ENCODE measurements around the gene FYB2.

FYB2 gene

DNA sequence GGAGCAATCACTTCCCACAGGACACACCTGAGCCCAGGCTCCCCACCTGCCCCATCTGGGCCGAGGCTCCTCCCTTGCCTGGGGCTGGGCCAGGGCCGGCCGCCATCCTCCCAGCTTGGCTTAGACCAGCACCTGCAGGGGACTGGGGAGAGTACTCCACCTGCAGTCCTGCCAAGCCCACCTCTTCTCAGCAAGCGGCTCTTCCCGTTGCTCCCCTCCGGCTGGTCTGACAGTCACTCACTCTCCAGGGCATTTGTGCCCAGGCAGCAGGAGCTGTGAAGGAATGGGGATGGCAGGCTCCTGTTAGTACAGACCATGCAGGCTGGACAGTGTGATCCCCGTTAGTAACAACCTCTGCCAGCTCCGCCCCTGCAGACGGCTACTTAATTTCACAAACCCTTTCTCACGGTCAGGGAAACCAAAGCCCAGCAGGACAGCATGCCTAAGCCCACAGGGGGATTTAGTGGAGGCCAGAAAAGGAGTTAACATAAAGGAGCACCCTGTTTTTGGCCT lies at the start of gene FYB2:
TSS of gene FYB2 (minus strand) at position 18 of the 513 bp plus-strand sequence. CDS start 114 bp downstream, outside the sequence.
- H3K9ac ChIP-seq (ENCODE audit: low read length): no peak within 1 kb of the TSS

GRCh38 chr1:56868761-56869160 lies 49.6 kb upstream of the FYB2 start:
- H3K4me3 ChIP-seq (ENCODE audit: low read length): no peak overlapping the region
- H3K27ac ChIP-seq (ENCODE audit: low read length): no peak overlapping the region
- H3K4me2 ChIP-seq (ENCODE audit: low read depth, low read length): no peak overlapping the region
- no peak for TF ChIP-seq EZH2 (optimal IDR thresholded peaks at IDR 0.05; ENCODE audit: low read depth, low read length)
- TF ChIP-seq, protein P1, sequence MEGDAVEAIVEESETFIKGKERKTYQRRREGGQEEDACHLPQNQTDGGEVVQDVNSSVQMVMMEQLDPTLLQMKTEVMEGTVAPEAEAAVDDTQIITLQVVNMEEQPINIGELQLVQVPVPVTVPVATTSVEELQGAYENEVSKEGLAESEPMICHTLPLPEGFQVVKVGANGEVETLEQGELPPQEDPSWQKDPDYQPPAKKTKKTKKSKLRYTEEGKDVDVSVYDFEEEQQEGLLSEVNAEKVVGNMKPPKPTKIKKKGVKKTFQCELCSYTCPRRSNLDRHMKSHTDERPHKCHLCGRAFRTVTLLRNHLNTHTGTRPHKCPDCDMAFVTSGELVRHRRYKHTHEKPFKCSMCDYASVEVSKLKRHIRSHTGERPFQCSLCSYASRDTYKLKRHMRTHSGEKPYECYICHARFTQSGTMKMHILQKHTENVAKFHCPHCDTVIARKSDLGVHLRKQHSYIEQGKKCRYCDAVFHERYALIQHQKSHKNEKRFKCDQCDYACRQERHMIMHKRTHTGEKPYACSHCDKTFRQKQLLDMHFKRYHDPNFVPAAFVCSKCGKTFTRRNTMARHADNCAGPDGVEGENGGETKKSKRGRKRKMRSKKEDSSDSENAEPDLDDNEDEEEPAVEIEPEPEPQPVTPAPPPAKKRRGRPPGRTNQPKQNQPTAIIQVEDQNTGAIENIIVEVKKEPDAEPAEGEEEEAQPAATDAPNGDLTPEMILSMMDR (IDR thresholded peaks at IDR 0.05; ENCODE audit: low read length): no peak
- no peaks in the 10 kb centered on the region for H3F3A ChIP-seq (ENCODE audit: insufficient read depth, low read length)
- no peaks in the 10 kb centered on the region for H4K20me1 ChIP-seq (ENCODE audit: insufficient read depth, low read length)
- H3K9me2 ChIP-seq (replicated peaks; ENCODE audit: insufficient read depth, low read length): no peaks in the 10 kb centered on the region
- H3K9me3 ChIP-seq (replicated peaks; ENCODE audit: insufficient read depth, low read length): no peaks in the 10 kb centered on the region
- no peak overlapping the region for H2AFZ ChIP-seq (ENCODE audit: low read length)
- DNase-seq: no peak
- no peaks in the 10 kb centered on the region for H3K36me3 ChIP-seq (replicated peaks; ENCODE audit: insufficient read depth, low read length)
- H3K4me1 ChIP-seq (ENCODE audit: low read length): no peaks in the 10 kb centered on the region
- no peak overlapping the region for H3K9ac ChIP-seq (ENCODE audit: low read length)
- no peaks in the 10 kb centered on the region for H3K27me3 ChIP-seq (replicated peaks; ENCODE audit: insufficient read depth, low read length)
- H3K79me2 ChIP-seq (ENCODE audit: low read length): no peaks in the 10 kb centered on the region

More for the DNA sequence above, at the start of gene FYB2:
- Histone ChIP-seq H3F3A (ENCODE audit: insufficient read depth, low read length) (no peaks in the 10 kb centered on the region), H3K4me2 (ENCODE audit: low read depth, low read length) (no peak within 1 kb of the TSS), H3K27me3 (replicated peaks; ENCODE audit: insufficient read depth, low read length) (no peaks in the 10 kb centered on the region), H2AFZ (ENCODE audit: low read length) (no peak within 1 kb of the TSS), H3K79me2 (ENCODE audit: low read length) (no peaks in the 10 kb centered on the region), H3K36me3 (replicated peaks; ENCODE audit: insufficient read depth, low read length) (no peaks in the 10 kb centered on the region), H3K4me3 (ENCODE audit: low read length) (no peak within 1 kb of the TSS), H3K9me3 (replicated peaks; ENCODE audit: insufficient read depth, low read length) (no peaks in the 10 kb centered on the region), H3K9me2 (replicated peaks; ENCODE audit: insufficient read depth, low read length) (no peaks in the 10 kb centered on the region), H3K27ac (ENCODE audit: low read length) (no peak within 1 kb of the TSS), H4K20me1 (ENCODE audit: insufficient read depth, low read length) (no peaks in the 10 kb centered on the region), H3K4me1 (ENCODE audit: low read length) (no peaks in the 10 kb centered on the region)
- TF ChIP-seq, protein P1 (IDR thresholded peaks at IDR 0.05; ENCODE audit: low read length): no peak
- TF ChIP-seq EZH2 (optimal IDR thresholded peaks at IDR 0.05; ENCODE audit: low read depth, low read length) (no peak), EZH2phosphoT487 (IDR thresholded peaks at IDR 0.05; ENCODE audit: low read length) (no peak)
- no peak for DNase-seq

- no peak overlapping the region for H3K9ac ChIP-seq (ENCODE audit: low read length)
- no peak for DNase-seq
- no peak overlapping the region for H3K27ac ChIP-seq (ENCODE audit: low read length)
- H4K20me1 ChIP-seq (ENCODE audit: insufficient read depth, low read length): no peaks in the 10 kb centered on the region
- TF ChIP-seq EZH2phosphoT487 (IDR thresholded peaks at IDR 0.05; ENCODE audit: low read length) (no peak), EZH2 (optimal IDR thresholded peaks at IDR 0.05; ENCODE audit: low read depth, low read length) (no peak)
- TF ChIP-seq, protein P1 (IDR thresholded peaks at IDR 0.05; ENCODE audit: low read length): no peak
- no peak overlapping the region for H3K4me2 ChIP-seq (ENCODE audit: low read depth, low read length)
- no peaks in the 10 kb centered on the region for H3K36me3 ChIP-seq (replicated peaks; ENCODE audit: insufficient read depth, low read length)
- no peaks in the 10 kb centered on the region for H3K79me2 ChIP-seq (ENCODE audit: low read length)
- H3K4me3 ChIP-seq (ENCODE audit: low read length): no peak overlapping the region
- no peaks in the 10 kb centered on the region for H3K4me1 ChIP-seq (ENCODE audit: low read length)
- no peaks in the 10 kb centered on the region for H3F3A ChIP-seq (ENCODE audit: insufficient read depth, low read length)
- H3K9me3 ChIP-seq (replicated peaks; ENCODE audit: insufficient read depth, low read length): no peaks in the 10 kb centered on the region
- no peaks in the 10 kb centered on the region for H3K9me2 ChIP-seq (replicated peaks; ENCODE audit: insufficient read depth, low read length)
- H2AFZ ChIP-seq (ENCODE audit: low read length): no peak overlapping the region
- H3K27me3 ChIP-seq (replicated peaks; ENCODE audit: insufficient read depth, low read length): no peaks in the 10 kb centered on the region
Measured at GRCh38 chr1:56867491-56867890, 48.3 kb upstream of the FYB2 start.

Data from MM.1S (cell line).